IPS DF 6.9 (cell line): Measurements from ENCODE around the gene CDK11B.

Experiments
- DNase-seq: peaks from one replicate; pipeline ENCODE4 v3.0.0-alpha.2; 2013; ENCODE audit warnings: low read depth, low spot score
- H3K27ac ChIP-seq: one replicate; pipeline ENCODE4 v1.5.1; 2013; ENCODE audit warnings: low read length, control low read depth
- H3K27me3 ChIP-seq: 2 replicates; pipeline ENCODE4 v1.6.1; 2013; ENCODE audit warnings: mild to moderate bottlenecking, low read length; ENCODE audit not compliant: control insufficient read depth, insufficient read depth
- H3K36me3 ChIP-seq: 2 replicates; pipeline ENCODE4 v1.6.1; 2013; ENCODE audit warnings: low read length; ENCODE audit not compliant: control insufficient read depth, insufficient read depth
- H3K4me1 ChIP-seq: 2 replicates; pipeline ENCODE4 v1.6.1; 2013; ENCODE audit warnings: low read length; ENCODE audit not compliant: control insufficient read depth, insufficient read depth
- H3K4me3 ChIP-seq: 2 replicates; pipeline ENCODE4 v1.5.1; 2013; ENCODE audit warnings: mild to moderate bottlenecking, low read length
- H3K9me3 ChIP-seq: 2 replicates; pipeline ENCODE4 v1.6.1; 2013; ENCODE audit warnings: low read length, inconsistent platforms; ENCODE audit not compliant: control insufficient read depth, insufficient read depth
- WGBS: extraction: QIAGEN DNeasy Blood & Tissue Kit; methylation state at CpG from one replicate; pipeline ENCODE4 v1.1.7; 2013; ENCODE audit warnings: mixed read lengths, missing lambda C conversion rate; ENCODE audit not compliant: insufficient read length, insufficient coverage; 5-methylcytosine and 5-hydroxymethylcytosine counted together

CDK11B gene

DNA sequence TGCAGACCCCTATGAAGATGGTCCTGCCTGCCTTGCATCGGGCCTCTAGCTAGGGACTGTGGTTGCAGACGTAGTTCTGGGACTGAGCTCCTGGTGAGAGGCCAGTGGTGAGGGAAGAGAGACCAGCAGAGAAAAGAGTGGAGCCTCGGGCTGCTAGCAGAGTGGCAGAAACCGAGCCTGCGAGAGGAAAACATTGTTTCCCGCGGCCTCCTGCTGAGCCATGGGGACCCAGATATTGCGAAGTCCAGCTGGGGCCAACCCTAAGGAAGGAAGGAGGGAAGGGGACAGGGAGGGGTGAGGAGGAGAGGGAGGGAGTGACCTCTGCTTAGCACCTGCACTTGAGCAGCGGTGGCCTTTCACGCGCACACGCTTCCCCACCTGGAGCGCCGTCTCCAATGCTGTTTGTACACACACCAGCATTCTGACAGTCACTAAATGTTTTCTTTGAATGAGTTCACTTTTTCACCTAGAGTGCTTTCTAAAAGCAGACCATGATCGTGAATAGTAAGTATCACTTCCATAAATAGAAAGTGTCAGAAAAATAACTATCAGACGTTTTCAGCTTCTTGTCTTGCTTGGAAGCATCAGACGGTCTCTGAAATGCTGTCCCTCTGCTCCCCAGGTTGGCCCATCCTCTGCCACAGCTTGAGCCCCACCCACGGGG lies 56.4 kb downstream of the CDK11B start:
- H3K27me3 ChIP-seq: peaks cover 5% of the 10 kb centered on the region
- H3K9me3 ChIP-seq: no peaks in the 10 kb centered on the region
- H3K4me1 ChIP-seq: peaks cover 7% of the 10 kb centered on the region; the same call in 1 of the 2 replicates
- WGBS: no CpG with 5 or more reads among the region's 18 CpGs
- no peaks in the 10 kb centered on the region for H3K36me3 ChIP-seq
- H3K4me3 ChIP-seq: no peak overlapping the region
- H3K27ac ChIP-seq: no peak overlapping the region
- no peak for DNase-seq

DNA sequence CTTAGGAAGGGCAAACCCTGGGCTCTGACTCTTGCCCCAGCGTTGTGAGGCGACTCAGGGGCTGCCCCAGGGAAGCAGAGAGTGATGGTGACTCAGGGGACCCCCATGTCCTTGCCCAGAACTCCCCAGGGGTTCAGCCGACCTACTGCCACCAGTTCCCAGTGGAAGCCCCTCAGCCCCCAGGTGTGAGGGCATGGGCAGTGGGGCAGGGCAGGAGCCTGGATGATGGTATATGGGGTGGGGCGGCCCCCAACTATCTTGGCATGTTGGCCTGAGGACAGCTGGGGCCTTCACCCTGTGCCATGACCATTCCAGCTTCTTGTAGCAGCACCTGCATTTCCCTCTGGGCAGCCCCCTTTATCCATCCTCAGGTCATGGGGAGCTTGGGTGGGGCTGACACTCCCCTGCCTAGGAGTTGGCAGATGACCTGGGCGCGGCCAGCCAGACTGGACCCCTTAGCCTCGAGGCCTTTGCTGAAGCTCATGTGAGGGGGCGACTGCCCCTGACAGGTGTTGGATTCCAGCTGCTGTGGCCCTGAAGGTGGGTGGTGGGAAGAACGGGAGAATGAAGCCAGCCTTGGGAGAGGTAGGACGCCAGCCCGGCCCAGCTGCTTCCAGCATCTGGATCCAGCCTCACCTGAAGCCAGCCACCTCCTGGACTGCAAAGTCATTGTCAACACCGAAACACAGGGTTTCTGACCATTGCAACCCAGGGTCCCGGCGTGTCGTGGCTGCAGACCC lies 57.1 kb downstream of the CDK11B start:
- Histone ChIP-seq H3K36me3 (no peaks in the 10 kb centered on the region), H3K4me3 (no peak overlapping the region), H3K27me3 (peaks cover 5% of the 10 kb centered on the region), H3K27ac (no peak overlapping the region), H3K9me3 (no peaks in the 10 kb centered on the region), H3K4me1 (peaks cover 12% of the 10 kb centered on the region)
- no CpG with 5 or more reads among the region's 15 CpGs for WGBS
- DNase-seq: no peak

DNA sequence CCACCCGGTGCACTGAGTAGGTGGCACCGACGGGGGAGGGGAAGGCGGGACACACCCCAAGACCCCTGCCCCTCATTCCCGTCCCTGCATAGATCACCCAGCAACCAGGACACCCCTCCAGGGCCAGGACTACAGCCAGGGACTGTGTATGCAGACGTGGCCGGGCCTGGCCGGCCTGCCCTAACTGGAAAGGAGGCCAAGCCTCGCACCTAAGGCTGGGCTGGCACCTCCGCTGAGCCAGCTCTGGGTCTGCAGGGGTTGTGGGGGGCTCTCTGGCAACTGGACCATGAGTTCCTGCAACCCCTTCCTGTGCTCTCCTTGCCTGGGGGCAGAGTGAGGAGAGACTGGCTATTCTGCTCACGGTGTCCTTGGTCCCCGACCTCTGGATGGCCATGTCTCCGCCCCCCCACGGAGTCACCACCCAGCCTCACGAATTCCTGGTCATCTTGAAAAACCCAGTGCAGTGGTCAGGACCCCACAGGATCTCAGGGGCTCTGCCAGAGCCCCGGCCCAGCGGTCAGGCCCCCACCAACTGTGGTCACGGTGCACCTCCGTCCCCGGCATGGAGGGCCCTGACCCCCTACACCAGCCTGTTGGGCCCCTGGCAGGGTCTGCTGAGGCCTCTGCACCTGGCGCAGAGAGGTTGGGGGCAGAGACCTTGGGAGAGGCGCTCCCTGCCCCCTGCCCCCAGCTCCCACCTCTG lies 57.8 kb downstream of the CDK11B start:
- Histone ChIP-seq H3K27ac (no peak overlapping the region), H3K27me3 (peaks cover 5% of the 10 kb centered on the region), H3K4me1 (peaks cover 12% of the 10 kb centered on the region), H3K9me3 (no peaks in the 10 kb centered on the region), H3K4me3 (no peak overlapping the region), H3K36me3 (no peaks in the 10 kb centered on the region)
- no peak for DNase-seq
- no CpG with 5 or more reads among the region's 22 CpGs for WGBS

DNA sequence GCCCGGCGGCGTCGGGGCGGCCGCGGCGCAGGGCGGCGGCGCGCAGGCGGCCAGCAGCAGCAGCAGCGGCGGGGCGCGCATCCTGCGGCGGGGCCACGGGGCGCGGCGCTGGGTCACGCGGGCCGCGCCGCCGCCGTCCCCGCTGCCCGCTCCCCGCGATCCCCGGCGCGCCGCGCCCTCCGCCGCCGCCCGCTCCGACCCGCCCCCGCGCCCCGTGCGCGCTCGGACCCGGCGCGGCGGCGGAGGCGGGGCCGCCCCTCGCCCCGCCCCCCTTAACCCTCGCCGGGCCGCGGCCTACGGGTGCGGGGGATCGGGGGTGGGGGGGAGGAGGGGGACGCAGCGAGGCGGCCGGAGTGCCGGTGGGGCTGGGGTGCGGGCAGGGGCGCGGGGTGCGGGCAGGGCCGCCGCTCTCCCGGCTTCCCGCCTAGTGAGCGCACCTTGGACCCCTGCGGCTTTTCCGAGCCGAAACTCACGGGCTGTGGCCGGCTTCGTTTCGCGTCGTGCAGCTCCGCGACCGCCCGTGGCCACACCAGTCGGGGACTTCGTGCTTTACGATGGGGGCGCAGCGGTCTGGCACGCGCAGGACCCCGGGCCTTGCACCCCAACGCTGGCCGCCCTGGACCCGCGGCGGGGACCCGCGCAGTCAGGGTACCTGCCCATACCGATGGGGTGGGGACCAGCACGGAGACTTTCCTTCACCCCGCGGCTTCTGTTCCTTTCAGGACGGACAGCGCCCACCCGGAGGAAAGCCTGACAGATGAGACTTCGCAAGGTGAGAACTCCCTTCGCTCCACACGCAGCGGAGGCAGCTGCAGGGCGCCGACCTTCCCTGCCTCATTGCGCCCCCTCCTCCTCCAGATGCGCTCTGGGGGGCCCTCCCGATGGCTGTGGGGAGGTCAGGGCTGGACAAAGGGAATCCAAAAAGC lies 58.6 kb downstream of the CDK11B start, which contains the start of gene FNDC10:
TSS of gene FNDC10 (minus strand) at position 201 of the 926 bp plus-strand sequence. CDS start at position 81, 120 bp downstream.
- no CpG with 5 or more reads among the region's 125 CpGs for WGBS
- Histone ChIP-seq H3K27ac (no peak within 1 kb of the TSS), H3K27me3 (peaks cover 5% of the 10 kb centered on the region), H3K4me3 (peak within 1 kb of the TSS; percentile 46; the same call in 1 of the 2 replicates), H3K36me3 (no peaks in the 10 kb centered on the region), H3K9me3 (no peaks in the 10 kb centered on the region), H3K4me1 (peaks cover 12% of the 10 kb centered on the region)
- no peak for DNase-seq

DNA sequence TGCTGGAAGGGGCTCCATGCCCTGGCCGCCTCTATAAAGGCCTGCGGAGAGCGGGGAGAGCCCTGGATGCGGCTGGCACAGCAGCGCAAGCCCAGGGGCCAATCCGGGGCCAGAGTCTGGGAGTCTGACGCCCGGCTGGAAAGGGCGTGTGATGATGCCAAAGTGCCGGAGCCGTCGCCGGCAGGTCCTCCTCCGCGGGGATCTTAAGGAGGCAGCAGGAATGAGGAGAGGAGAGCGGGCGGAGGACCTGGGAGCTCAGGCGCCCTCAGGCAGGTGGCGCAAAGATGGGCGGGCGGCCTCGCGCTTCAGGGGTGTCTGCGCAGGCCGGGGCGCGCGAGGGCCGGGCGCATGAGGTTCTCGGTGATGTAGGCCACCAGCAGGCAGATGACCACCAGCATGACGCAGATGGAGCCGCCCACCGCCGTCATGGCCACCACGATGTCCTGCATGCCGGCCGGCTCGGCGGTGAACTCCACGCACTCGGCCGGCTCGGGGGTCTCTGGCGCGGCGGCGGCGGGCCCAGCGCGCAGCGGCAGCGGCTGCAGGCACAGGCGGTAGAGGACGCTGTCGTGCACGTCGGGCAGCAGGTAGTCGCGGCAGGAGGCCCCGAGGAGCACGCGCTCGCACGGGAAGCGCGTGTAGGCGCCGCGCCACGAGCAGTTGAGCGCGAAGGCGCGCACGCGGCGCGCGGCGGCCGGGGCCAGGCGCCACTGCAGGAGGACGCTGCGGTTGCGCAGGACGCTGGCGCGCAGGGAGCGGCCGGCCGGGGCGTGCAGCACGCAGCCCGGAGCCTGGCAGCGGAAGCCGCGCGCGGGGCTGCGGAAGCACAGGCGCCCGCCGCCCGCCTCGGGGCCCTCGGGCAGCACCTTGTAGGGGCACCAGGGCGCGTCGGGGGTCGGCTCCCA lies 59.5 kb downstream of the CDK11B start:
- whole genome bisulfite sequencing: no CpG with 5 or more reads among the region's 111 CpGs
- no peaks in the 10 kb centered on the region for H3K36me3 ChIP-seq
- H3K4me3 ChIP-seq: peak overlapping the region; percentile 43; the same call in 1 of the 2 replicates
- H3K27me3 ChIP-seq: peaks cover 5% of the 10 kb centered on the region
- H3K4me1 ChIP-seq: peaks cover 12% of the 10 kb centered on the region
- no peak for DNase-seq
- no peaks in the 10 kb centered on the region for H3K9me3 ChIP-seq
- no peak overlapping the region for H3K27ac ChIP-seq

DNA sequence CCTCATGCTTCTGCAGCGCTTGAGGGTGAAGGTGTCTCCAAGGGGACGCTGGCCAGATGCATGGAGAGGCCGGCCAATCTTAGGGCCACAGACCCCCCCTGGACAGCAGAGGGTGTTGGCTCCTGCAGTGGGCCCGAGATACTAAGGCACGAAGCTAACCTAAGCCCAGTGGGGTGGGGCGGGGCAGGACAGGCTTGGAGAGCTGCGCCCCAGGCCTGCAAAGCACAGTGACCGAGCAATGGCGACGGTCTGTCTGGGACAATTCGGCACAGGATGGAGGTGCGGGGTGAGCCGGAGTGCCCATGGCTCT lies 60.1 kb downstream of the CDK11B start:
- Histone ChIP-seq H3K36me3 (no peaks in the 10 kb centered on the region), H3K4me3 (no peak overlapping the region), H3K27me3 (peaks cover 5% of the 10 kb centered on the region), H3K4me1 (peaks cover 12% of the 10 kb centered on the region), H3K27ac (no peak overlapping the region), H3K9me3 (no peaks in the 10 kb centered on the region)
- DNase-seq: no peak
- WGBS: no CpG with 5 or more reads among the region's 13 CpGs

DNA sequence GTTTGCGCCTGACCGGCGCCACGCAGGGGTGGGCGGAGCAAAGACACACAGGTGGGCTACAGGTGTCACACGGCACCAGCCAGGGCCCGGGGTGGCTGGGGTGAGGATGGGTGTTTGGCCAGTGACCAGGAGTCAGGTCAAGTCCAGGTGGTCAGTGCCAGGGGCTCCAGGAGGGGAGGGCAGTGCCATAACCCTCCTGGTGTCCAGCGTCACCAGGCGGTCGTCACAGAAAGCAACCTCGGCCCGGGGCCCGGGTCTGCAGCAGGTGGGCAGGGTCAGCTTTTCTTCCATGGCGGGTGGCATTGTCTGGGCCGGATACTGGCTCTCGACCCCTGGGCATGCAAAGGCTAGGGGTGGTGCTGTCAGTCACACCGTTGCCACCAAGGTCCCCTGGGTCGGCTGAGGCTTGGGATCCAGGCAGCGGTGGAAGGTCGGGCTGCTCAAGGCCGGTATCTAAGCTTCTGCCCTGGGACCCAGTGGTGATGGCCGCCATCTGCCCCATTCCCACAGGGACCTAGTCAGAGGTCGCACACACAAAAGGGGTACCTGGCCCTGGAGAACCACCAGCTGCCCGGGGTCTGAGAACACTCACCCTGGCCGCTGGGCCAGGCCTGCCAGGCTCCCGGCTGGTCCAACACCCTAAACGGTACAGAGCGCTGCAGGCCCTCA lies 60.6 kb downstream of the CDK11B start:
- H3K27ac ChIP-seq: no peak overlapping the region
- WGBS: no CpG with 5 or more reads among the region's 28 CpGs
- no peaks in the 10 kb centered on the region for H3K9me3 ChIP-seq
- H3K4me3 ChIP-seq: no peak overlapping the region
- peaks cover 12% of the 10 kb centered on the region for H3K4me1 ChIP-seq
- no peak for DNase-seq
- no peaks in the 10 kb centered on the region for H3K36me3 ChIP-seq
- peaks cover 5% of the 10 kb centered on the region for H3K27me3 ChIP-seq

DNA sequence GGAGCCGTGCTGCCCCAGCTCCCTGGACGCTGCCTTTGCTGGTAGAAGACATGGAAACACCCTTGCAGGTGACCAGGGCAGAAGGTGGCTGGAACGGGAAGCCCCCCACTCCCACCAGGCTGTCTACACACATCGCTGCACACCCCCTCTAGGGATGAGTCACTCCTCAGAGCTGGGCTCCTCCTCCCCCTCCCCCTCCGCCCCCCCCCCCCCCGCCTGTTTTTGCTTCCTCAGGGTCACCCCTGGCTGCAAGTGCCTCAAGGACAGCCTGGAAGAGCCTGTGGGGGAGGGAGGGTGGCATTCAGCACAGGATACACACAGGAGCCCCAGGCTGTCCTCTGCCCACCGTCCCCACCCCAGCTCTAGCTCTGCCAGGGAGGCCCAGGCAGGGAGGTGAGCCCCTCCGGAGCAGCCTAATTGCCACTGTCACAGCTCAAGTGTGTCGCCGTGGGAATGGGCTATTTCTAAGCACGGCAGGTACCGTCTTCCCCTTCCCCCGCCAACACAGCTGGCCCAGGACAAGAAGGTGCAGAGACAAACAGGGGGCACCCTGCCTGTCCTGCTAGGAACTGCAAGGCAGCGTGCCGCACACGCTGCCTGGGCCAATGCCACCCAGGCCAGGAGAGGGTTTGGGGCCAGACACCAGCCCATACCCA lies 61.4 kb downstream of the CDK11B start:
- Histone ChIP-seq H3K36me3 (no peaks in the 10 kb centered on the region), H3K27ac (no peak overlapping the region), H3K27me3 (peaks cover 5% of the 10 kb centered on the region), H3K4me3 (no peak overlapping the region), H3K9me3 (no peaks in the 10 kb centered on the region), H3K4me1 (peaks cover 12% of the 10 kb centered on the region)
- no CpG with 5 or more reads among the region's 16 CpGs for WGBS
- DNase-seq: no peak
